Cardiac muscle cell (in vitro differentiated cells and primary cell): ENCODE data around the gene WDR6. TPM values are rescaled to one million over a fixed set of nuclear protein-coding genes. Genes with fewer than 3 reads are reported as not detected.

ENCODE experiments used
- DNase-seq, 2 donors: peaks; one replicate each; pipeline versions ENCODE4 v3.0.0 to v3.0.0-alpha.2; 2010 to 2017; ENCODE audit warnings: low read depth in 1 of 2, low spot score in 1 of 2
- H3K27ac ChIP-seq: fragments of 200-600 bp; sonication (generic); 2 replicates; pipeline ENCODE4 v1.5.1; 2016
- H3K27me3 ChIP-seq: fragments of 200-600 bp; sonication (generic); 2 replicates; pipeline ENCODE4 v1.6.0; 2016; ENCODE audit warnings: control low read depth
- H3K36me3 ChIP-seq: fragments of 200-600 bp; sonication (generic); 2 replicates; pipeline ENCODE4 v1.5.1; 2016; ENCODE audit warnings: control low read depth
- H3K4me1 ChIP-seq: fragments of 200-600 bp; sonication (generic); 2 replicates; pipeline ENCODE4 v1.8.1; 2017; ENCODE audit warnings: low read depth, mild to moderate bottlenecking, mixed run types
- H3K4me3 ChIP-seq: fragments of 200-600 bp; sonication (generic); 2 replicates; pipeline ENCODE4 v1.5.1; 2016; ENCODE audit warnings: mild to moderate bottlenecking
- H3K9me3 ChIP-seq: fragments of 200-600 bp; sonication (generic); 2 replicates; pipeline ENCODE4 v1.5.1; 2017; ENCODE audit warnings: low read depth, mild to moderate bottlenecking, control low read depth
- CTCF ChIP-seq: IDR thresholded peaks from 2 replicates; pipeline ENCODE4 v1.5.1; 2012; ENCODE audit warnings: low read depth, mild to moderate bottlenecking, low read length
- polyA plus RNA-seq: library from polyadenylated mRNA; unstranded; fragments of >200 nt; fragmentation: Nextera tagmentation; extraction: Ambion mirVana; gene quantifications from 2 replicates; pipeline ENCODE4 v1.2.1, GENCODE V29; 2016
- total RNA-seq: library from RNA; depleted of rRNA; stranded (reverse); fragments of >200 nt; gene quantifications from 2 replicates; pipeline ENCODE4 v1.2.3, GENCODE V29; 2016

WDR6 gene
- total and polyA plus RNA-seq, 2 experiments from 2014 or later: 223 to 277 TPM

GRCh38 chr3:48991851-48992545, 15.2 kb upstream of the WDR6 start:
- Histone ChIP-seq H3K27me3 (no peaks in the 10 kb centered on the region), H3K4me3 (no peak overlapping the region), H3K27ac (no peak overlapping the region), H3K36me3 (peaks cover 3% of the 10 kb centered on the region), H3K9me3 (no peaks in the 10 kb centered on the region), H3K4me1 (peaks cover 11% of the 10 kb centered on the region)
- TF ChIP-seq CTCF: no peak
- DNase-seq: no peak

GRCh38 chr3:48993834-48994233, 13.4 kb upstream of the WDR6 start:
- Histone ChIP-seq H3K4me3 (no peak overlapping the region), H3K27ac (no peak overlapping the region), H3K9me3 (no peaks in the 10 kb centered on the region), H3K27me3 (no peaks in the 10 kb centered on the region), H3K36me3 (peaks cover 3% of the 10 kb centered on the region), H3K4me1 (peaks cover 10% of the 10 kb centered on the region)
- no peak for TF ChIP-seq CTCF
- no peak for DNase-seq

- no peak for DNase-seq
- H3K36me3 ChIP-seq: peaks cover 3% of the 10 kb centered on the region
- H3K9me3 ChIP-seq: no peaks in the 10 kb centered on the region
- TF ChIP-seq CTCF: no peak
- no peak overlapping the region for H3K27ac ChIP-seq
- no peaks in the 10 kb centered on the region for H3K27me3 ChIP-seq
- no peak overlapping the region for H3K4me3 ChIP-seq
- H3K4me1 ChIP-seq: no peaks in the 10 kb centered on the region
Observed at GRCh38 chr3:48996640-48997039, 10.6 kb upstream of the WDR6 start.

GRCh38 chr3:48997102-48997635, 10.0 kb upstream of the WDR6 start:
- no peaks in the 10 kb centered on the region for H3K27me3 ChIP-seq
- no peak for TF ChIP-seq CTCF

GRCh38 chr3:48997714-48998637, 9.2 kb upstream of the WDR6 start:
- no peaks in the 10 kb centered on the region for H3K4me1 ChIP-seq
- no peak for DNase-seq
- H3K27me3 ChIP-seq: no peaks in the 10 kb centered on the region
- no peak for TF ChIP-seq CTCF
- H3K4me3 ChIP-seq: no peak overlapping the region
- no peak overlapping the region for H3K27ac ChIP-seq
- peaks cover 3% of the 10 kb centered on the region for H3K36me3 ChIP-seq
- H3K9me3 ChIP-seq: no peaks in the 10 kb centered on the region

More at GRCh38 chr3:48997102-48997635, 10.0 kb upstream of the WDR6 start:
- H3K27ac ChIP-seq: no peak overlapping the region
- H3K4me1 ChIP-seq: no peaks in the 10 kb centered on the region
- H3K9me3 ChIP-seq: no peaks in the 10 kb centered on the region
- no peak for DNase-seq
- H3K36me3 ChIP-seq: peaks cover 3% of the 10 kb centered on the region
- no peak overlapping the region for H3K4me3 ChIP-seq
